Lower lobe of right lung (tissue), 2 donors: Measurements from ENCODE around the gene SYCP2. TPM values are rescaled to one million over a fixed set of nuclear protein-coding genes. Genes with fewer than 3 reads are reported as not detected.
A peak's percentile ranks its signal among the peaks of the same experiment; 100 is the strongest.

Experiments
- ATAC-seq, 2 donors: fragments of 200-7000 bp; cut with Tn5 transposase; one replicate each; pipeline ENCODE4 v1.9.1; 2020 to 2022; ENCODE audit warnings: mild to moderate bottlenecking in 2 of 2, moderate library complexity in 2 of 2
- DNase-seq: peaks from one replicate; pipeline ENCODE4 v3.0.0-alpha.2; 2020
- H3K27ac ChIP-seq: fragments of 200-600 bp; one replicate; pipeline ENCODE4 v1.8.0; 2022
- H3K27me3 ChIP-seq: fragments of 200-600 bp; one replicate; pipeline ENCODE4 v1.8.0; 2022; ENCODE audit warnings: low read depth
- H3K36me3 ChIP-seq: fragments of 200-600 bp; one replicate; pipeline ENCODE4 v1.8.0; 2022; ENCODE audit warnings: mild to moderate bottlenecking
- H3K4me1 ChIP-seq: fragments of 200-600 bp; one replicate; pipeline ENCODE4 v1.8.0; 2022
- H3K4me3 ChIP-seq: fragments of 200-600 bp; one replicate; pipeline ENCODE4 v1.8.0; 2022; ENCODE audit warnings: mild to moderate bottlenecking
- H3K9me3 ChIP-seq: fragments of 200-600 bp; one replicate; pipeline ENCODE4 v1.8.0; 2022
- intact Hi-C: fragments of 100-400 bp; cut with DNase I; formaldehyde crosslinking; loops from one replicate; pipeline ENCODE4 v1.11.0; 2022
- total RNA-seq: library from RNA; stranded (reverse); fragmentation: NEBNext Ultra II Directional; extraction: Animal tissue kit (Norgen Biotek cat#: 25700); gene quantifications from one replicate; pipeline ENCODE4 v1.2.1, GENCODE V29; 2021
- TF ChIP-seq, protein P1 (sequence below): fragments of 200-600 bp; IDR thresholded peaks from one replicate; pipeline ENCODE4 v1.8.0; 2022; ENCODE audit warnings: antibody characterized with exemption, mild to moderate bottlenecking
- donor health status: DM: no; HTN: yes; CAD: no; lungs with severe emphysema.

The SYCP2 gene
- total RNA-seq, 1 donor from 2014 or later: 3.5 TPM

DNA sequence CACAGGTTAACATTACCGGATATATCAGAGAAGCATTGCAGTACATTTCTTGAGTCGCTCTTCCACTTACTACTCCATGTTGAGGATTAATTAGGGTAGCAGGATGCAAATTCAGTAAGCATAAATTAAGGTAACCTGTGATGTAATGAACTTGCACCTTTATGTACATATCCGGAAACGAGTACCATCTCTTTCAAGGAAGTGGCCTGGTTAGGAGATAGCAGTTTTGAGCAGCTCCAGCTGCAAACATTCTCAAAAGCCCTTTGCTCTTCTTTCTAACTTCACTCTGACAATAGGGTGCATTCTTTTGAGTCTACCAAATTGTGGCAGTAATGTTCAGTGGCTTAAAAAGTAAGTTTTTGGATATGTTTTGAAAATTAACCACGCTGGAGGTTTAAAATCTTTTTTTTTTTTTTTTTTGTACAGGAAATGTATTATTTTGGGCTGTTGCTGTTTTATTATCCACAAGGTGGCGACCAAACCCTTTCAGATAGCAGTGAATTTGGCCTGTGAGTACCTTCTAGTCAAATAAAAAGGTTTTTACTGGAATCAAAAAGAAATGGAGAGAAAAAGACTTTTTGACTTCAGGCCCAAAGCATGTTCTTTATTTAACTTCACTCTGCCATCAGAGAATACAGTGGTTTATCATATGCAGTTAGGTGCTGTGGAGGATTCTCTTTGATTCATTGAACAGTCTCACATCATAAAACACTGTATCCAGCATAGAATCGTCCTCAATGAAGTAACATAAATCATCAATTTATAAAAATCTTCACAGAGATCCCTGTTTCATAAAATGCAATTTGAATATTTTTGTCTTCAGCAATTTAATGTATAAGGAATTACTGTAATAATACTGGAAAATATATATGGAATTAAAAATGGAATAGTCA, 15.6 kb upstream of the SYCP2 start:
- no peaks in the 10 kb centered on the region for H3K27me3 ChIP-seq
- TF ChIP-seq, protein P1, sequence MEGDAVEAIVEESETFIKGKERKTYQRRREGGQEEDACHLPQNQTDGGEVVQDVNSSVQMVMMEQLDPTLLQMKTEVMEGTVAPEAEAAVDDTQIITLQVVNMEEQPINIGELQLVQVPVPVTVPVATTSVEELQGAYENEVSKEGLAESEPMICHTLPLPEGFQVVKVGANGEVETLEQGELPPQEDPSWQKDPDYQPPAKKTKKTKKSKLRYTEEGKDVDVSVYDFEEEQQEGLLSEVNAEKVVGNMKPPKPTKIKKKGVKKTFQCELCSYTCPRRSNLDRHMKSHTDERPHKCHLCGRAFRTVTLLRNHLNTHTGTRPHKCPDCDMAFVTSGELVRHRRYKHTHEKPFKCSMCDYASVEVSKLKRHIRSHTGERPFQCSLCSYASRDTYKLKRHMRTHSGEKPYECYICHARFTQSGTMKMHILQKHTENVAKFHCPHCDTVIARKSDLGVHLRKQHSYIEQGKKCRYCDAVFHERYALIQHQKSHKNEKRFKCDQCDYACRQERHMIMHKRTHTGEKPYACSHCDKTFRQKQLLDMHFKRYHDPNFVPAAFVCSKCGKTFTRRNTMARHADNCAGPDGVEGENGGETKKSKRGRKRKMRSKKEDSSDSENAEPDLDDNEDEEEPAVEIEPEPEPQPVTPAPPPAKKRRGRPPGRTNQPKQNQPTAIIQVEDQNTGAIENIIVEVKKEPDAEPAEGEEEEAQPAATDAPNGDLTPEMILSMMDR: peak; percentile 71
- peaks cover 21% of the 10 kb centered on the region for H3K36me3 ChIP-seq
- H3K4me3 ChIP-seq: no peak overlapping the region
- no peak overlapping the region for H3K27ac ChIP-seq
- DNase-seq (no peak), ATAC-seq (peak; percentile 55 to 71)
- H3K9me3 ChIP-seq: no peaks in the 10 kb centered on the region
- intact Hi-C loops: no loop called here
- H3K4me1 ChIP-seq: peaks cover 11% of the 10 kb centered on the region

DNA sequence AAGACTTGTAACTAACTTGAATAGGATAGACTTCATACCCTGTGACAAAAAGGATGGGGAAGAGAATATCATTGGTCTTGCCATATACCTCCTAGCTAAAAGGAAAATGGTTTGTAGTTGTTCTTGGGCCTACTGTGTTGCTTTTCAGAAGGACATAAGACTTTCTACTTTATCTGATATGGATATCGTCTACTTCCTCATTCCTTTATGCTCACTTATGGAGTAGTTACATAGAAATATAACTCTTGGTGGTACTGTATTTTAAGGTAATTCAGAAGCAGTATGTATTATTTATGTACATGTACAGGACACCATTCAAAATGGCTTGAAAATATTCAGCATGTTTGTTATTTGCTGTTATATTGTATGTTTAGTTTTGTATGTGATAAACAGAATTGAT, 14.8 kb upstream of the SYCP2 start:
- DNase-seq (no peak), ATAC-seq (peak in 1 of 2 donors; percentile 28)
- intact Hi-C loops: no loop called here
- H3K4me1 ChIP-seq: peaks cover 11% of the 10 kb centered on the region
- no peak overlapping the region for H3K27ac ChIP-seq
- H3K36me3 ChIP-seq: peaks cover 29% of the 10 kb centered on the region
- H3K9me3 ChIP-seq: no peaks in the 10 kb centered on the region
- TF ChIP-seq, protein P1: no peak
- H3K27me3 ChIP-seq: no peaks in the 10 kb centered on the region
- H3K4me3 ChIP-seq: no peak overlapping the region

DNA sequence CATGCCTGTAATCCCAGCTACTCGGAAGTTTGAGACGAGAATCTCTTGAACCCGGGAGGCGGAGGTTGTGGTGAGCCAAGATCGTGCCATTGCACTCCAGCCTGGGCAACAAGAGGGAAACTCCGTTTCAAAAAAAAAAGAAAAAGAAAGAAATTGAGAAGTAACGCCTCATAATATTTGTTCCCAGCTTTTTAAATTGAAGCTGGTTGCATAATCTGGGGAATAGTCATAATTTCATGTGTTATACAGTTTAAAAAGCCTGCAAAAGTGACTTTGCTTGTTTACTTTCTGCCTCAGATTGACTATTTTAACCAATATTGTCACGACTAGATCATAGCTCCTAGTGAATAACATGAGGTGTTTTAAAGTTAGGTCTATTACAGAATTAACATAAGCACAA, 13.9 kb upstream of the SYCP2 start:
- ATAC-seq (no peak), DNase-seq (no peak)
- Histone ChIP-seq H3K4me3 (no peak overlapping the region), H3K9me3 (no peaks in the 10 kb centered on the region), H3K27ac (no peak overlapping the region), H3K27me3 (no peaks in the 10 kb centered on the region), H3K36me3 (peaks cover 38% of the 10 kb centered on the region), H3K4me1 (peaks cover 11% of the 10 kb centered on the region)
- intact Hi-C loops: no loop called here
- TF ChIP-seq, protein P1: no peak

DNA sequence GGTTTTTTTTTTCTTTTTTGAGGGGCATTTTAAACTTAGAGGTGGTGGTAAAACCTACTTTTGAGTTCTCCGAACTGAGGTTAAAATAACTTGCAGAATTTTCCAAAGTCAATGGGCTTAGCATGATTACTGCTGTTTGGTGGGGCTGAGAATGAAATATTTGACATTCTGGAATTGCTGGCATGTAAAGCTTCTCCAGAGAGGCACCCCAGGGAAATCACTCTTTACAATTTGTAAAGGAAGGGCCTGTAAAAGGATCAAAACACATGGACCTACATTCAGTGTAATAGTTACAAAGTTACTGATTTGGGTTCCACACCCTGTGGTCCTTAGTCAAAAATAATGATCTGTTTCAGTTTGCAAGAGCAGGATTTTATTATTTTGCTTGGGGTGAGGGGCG, 12.3 kb upstream of the SYCP2 start:
- Histone ChIP-seq H3K4me1 (peaks cover 24% of the 10 kb centered on the region), H3K9me3 (no peaks in the 10 kb centered on the region), H3K4me3 (no peak overlapping the region), H3K27me3 (no peaks in the 10 kb centered on the region), H3K27ac (no peak overlapping the region), H3K36me3 (peaks cover 33% of the 10 kb centered on the region)
- ATAC-seq: no peak
- TF ChIP-seq, protein P1: no peak
- no peak for DNase-seq
- intact Hi-C loops: no loop called here

DNA sequence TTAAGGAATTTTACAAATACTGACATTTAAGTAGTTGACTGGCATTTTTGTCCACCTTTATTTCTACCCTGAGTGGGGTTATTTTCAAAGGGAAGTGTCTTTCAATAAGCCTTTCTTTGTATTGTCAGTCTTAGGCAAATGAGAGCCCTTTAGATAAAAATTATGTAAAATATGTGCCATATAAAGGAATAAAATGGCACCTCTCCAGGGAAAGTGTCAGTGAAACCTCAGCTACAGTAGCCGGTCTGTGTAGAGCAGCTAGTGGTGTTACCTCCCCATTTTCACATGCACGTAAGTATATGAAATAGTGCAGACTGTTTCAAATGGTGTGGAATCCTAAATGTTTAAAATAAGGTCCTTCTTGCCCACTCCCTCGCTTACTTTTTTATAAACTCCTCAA, 11.7 kb upstream of the SYCP2 start:
- Histone ChIP-seq H3K4me3 (no peak overlapping the region), H3K27me3 (no peaks in the 10 kb centered on the region), H3K9me3 (no peaks in the 10 kb centered on the region), H3K4me1 (peaks cover 24% of the 10 kb centered on the region), H3K27ac (no peak overlapping the region), H3K36me3 (peaks cover 33% of the 10 kb centered on the region)
- intact Hi-C loops: no loop called here
- TF ChIP-seq, protein P1: no peak
- ATAC-seq (no peak), DNase-seq (no peak)
